NOMO-1 treated with DMSO at 0.1 percent for 48 hours (cell line): ENCODE data around the gene PF4V1.

Experiments used
- DNase-seq: peaks from one replicate; lab custom pipeline; 2025; ENCODE audit not compliant: unreplicated experiment; lab: John Stamatoyannopoulos, UW

The PF4V1 gene, protein sequence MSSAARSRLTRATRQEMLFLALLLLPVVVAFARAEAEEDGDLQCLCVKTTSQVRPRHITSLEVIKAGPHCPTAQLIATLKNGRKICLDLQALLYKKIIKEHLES

DNA sequence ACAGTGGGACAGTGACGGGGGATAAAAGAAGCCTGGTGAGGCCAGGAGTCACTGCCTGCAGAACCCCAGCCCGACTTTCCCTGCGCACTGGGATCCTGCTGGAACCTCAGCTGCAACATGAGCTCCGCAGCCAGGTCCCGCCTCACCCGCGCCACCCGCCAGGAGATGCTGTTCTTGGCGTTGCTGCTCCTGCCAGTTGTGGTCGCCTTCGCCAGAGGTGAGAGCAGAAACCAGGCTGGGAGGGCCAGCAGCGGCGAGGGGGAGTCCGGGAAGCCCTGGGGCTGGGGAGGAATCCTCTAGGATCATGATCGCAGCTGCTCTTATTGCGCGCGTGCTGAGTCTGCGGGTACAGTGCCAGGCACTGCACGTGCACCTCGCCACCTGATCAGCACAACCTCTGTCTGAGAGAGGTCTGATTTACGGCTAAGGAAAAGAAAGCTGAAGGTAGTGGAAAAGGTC lies at the start of gene PF4V1:
Gene PF4V1, plus strand, starts transcription at position 51 of the 459 bp plus-strand sequence. Its CDS starts 67 bp downstream, at position 118.
- DNase-seq = no peak

DNA sequence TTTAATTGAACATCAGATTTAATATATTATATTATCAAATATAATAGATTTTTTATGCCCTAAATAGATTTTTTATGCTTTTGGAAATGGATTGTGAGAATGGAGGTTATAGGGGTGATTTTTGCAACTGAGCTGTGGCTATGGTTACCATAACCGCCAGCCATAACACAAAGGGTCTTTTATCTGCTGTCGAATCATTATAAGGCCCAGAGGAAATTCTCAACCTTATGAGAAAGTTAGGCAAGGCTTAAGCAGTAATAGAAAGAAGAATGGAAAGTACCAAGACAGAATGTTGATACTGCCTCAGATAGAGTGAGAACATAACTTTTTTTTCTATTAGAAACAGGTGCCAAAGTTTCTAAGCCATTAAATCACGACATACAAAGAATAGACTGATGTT lies 42.9 kb upstream of the PF4V1 start:
- no peak for DNase-seq

DNA sequence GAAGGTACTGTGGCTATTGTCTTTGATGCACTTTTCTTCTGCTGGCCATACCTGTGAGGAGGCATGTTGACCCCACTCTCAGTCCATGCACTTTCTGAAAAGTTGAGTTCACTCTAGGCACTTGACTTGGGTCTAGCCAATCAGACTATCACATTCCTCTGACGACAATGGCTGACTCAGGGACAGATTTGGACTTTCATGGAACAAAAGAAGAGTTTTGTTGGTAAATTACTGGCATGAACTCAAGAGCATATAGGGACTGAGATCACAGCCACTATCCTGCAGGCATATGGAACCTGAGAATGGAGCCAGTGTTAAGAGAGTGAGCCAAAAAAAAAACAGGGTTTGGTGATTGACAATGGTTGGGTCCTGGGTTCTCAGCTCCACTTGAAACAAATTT lies 41.3 kb upstream of the PF4V1 start:
- DNase-seq = no peak

DNA sequence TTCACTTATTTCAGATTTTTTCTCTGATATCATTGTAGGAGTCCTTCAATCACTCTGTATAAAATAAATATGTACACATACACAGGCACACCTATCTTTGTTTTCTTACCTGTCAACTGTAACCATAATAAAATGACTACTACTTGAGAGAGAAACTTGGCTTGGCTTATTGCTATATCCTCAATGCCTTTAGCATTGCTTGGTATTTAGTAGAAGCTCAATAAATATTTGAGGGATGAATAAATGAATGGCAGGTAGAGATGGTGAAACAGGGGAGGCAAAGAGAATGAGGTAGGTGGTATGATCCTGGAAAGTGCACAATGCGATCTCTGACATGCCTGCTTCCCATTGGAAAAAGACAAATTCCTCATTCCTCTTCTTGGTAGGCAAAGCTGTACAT lies 38.4 kb upstream of the PF4V1 start:
- DNase-seq = no peak

DNA sequence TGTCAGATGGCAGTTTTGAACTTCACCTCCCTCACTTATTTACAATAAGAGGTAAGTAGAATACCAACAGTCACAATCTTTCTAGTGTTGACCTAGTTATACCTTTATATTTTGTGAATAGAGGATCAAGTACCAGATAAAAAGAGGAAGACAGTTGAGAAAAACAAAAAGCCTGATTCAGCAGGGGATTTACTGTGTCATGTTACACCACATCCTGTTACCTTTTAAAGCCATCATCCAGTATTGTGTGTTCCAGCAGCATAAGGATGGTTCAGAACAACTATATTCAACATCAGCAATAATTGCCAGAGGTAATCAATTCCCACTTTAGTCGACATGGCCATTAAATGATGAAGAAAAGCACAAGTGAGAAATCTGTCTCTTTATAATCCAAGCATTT lies 38.0 kb upstream of the PF4V1 start:
- DNase-seq = peak; percentile 68

DNA sequence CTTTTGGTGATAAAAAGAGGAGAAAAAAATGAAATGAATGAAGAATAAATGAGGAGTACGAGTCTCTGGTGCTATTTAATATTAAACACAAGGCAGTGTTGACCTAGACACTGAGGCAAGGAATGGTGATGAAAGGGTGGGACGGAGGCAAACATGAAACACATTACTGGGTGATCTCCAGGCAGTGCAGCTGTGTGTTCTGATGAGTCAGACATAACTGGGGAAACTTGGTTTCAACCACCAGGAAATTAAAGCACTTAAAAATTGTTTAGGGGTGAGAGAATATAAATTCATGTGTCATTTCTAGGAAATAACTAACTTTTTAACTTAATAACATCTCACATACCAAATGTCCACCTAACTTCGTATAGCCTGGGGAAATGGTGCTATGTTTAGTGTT lies 36.3 kb upstream of the PF4V1 start:
- no peak for DNase-seq

DNA sequence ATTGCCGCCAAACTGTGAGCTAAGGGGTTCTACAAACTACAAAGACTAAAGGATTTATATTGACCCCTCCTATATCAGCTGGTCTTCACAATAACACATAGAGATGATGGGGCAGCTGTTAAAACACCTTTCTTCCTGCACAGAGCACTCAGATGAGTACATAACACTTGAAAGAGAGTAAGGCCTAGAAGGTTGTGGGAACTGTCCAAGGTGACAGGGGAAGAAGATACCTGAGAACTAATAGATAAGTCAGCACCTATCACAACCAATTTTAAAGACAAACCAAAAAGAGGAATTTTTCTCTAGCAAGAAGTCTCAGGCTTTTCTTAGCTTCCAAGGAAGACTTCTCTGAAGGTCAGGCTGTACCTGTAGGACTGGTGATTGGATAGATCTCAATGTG lies 35.8 kb upstream of the PF4V1 start:
- DNase-seq = no peak

DNA sequence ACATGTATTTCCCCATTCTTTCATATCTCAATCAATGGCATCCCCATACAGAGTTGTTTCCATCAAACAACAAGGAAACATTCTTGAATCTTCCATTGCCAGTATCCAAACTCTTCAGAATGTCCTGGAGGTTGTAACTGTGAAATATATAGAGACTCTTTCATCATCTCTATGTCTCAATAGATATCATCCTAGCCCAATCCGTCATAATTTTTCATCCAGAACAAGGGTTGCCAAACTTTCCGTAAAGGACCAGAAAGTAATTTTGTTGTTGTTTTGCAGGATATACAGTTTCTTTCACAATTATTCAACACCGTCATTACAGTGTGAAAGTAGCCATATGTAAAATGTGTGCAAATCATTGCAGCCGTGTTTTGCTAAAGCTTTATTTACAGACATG lies 31.8 kb upstream of the PF4V1 start:
- peak; percentile 23 for DNase-seq

DNA sequence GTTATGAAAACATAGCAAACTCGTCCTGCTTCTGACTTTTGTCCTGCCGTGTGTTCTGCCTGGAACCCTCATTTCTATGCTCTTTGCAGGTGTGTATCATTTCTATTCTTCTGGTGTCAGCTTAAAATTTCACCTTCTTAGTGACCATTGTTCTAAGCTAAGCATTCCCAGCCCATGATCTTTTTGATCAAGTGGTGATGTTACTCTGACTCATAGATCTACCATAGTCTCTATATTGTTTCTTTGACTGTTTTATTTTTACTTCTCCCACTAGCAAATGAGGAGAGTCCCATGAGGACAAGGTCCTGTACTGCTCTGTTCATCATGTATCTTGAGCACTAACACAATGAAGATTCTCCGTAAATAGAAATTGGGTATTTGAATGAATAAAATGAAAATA lies 30.7 kb upstream of the PF4V1 start:
- no peak for DNase-seq

DNA sequence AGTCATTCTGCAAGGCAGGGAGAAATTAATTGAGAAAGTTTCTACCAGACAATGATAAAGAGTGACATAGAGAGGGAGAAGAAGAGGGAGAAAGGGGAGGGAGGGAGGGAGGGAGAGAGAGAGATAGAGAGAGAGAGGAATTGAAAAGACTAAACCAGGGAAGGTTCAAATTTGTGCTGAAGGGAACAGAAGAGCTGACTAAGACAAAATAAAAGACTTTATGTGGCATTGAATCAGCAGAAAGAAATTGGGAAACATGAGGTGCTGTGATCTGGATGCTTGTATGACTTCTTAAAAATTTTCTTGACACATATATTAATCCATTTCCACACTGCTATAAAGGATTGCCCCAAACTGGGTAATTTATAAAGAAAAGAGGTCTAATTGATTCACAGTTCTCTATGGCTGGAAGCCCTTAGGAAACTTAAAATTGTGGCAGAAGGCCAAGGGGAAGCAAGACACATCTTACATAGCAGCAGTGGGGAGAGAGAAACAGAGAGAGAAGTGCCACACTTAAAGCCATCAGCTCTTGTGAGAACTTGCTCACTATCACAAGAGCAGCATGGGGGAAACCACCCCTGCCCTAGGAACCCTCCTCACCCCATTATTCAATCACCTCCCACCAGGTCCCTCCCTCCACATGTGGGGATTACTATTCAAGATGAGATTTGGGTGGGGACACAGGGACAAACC lies 30.1 kb upstream of the PF4V1 start:
- no peak for DNase-seq

DNA sequence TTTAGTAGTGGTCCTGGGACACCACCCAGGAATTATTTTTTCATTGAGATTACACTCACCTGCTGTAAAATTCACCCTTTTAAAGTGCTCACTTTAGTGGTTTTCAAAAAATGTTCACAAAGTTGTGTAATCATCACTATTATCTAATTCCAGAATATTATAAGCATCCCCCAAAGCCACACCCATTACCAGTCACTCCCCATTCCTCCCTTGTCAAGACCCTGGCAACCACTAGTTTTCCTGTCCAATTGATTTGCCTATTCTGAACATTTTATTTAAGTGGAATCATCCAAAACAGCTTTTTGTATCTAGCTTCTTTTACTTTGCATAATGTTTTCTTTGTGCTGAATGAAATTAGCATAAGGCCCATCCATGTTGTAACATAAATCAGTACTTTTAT lies 29.3 kb upstream of the PF4V1 start:
- no peak for DNase-seq

DNA sequence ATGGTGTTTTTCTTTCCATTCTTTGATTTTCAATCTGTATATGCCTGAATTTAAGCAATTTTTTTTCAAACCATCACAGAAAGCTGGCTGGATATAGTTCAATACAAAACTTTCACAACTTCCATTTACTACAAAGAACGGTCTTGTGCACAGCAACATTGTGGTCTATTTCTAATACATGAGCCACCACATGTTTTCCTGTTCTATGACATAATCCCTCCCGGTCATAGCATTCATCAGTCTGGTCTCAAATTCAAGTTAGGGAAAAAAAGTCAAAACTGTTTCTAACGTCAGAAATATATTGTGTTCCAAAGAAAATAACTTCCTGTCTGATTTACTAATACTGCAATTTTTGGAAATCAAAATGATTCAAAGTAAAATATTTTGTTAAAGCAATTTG lies 24.1 kb upstream of the PF4V1 start:
- DNase-seq = peak; percentile 59

DNA sequence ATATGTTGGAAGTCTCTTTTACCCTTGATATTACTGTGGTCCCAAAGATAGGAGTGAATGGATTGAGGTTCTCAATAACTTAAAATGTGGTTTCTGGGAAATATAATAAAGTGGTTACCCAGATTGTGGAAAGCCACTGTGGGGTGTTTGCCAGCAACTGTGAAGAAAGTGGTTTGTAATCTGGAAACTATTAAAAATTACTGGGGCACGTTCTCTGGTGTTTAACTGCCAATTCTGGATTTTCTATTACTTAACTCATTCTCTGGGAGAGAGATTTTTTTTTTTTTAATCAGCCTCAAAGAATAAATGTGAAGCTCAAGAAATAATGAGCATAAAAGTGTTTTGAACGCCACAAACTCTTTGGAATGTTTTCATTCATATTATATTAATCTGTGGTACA lies 21.5 kb upstream of the PF4V1 start:
- DNase-seq = no peak

DNA sequence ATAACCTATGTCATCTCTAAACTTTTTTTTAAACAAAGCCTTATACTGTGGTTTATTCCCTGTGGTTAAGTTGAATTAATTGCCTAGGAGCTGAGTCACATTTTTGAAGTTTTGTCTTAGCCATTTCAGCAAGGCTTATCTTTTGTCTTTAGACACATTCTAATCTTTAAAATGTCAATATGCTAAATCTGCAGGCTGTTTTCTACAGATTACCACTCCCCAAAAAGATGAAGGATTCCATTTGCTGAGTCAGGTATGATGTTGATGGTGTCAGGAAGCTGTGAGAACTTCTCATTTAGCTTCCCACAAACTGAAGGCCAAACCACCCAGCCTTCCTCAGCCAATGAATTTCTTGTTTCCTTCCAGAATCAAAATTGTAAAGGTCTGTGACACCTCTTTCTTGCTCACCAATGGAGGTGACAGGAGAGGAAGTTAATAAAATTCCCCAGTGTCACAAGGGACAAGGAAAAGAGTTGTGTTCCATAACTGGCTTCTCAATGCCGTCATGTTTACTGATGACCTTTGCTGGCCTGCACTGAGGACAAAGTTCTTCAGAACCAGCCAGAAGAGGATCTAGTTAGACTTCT lies 20.4 kb upstream of the PF4V1 start:
- peak; percentile 12 for DNase-seq

DNA sequence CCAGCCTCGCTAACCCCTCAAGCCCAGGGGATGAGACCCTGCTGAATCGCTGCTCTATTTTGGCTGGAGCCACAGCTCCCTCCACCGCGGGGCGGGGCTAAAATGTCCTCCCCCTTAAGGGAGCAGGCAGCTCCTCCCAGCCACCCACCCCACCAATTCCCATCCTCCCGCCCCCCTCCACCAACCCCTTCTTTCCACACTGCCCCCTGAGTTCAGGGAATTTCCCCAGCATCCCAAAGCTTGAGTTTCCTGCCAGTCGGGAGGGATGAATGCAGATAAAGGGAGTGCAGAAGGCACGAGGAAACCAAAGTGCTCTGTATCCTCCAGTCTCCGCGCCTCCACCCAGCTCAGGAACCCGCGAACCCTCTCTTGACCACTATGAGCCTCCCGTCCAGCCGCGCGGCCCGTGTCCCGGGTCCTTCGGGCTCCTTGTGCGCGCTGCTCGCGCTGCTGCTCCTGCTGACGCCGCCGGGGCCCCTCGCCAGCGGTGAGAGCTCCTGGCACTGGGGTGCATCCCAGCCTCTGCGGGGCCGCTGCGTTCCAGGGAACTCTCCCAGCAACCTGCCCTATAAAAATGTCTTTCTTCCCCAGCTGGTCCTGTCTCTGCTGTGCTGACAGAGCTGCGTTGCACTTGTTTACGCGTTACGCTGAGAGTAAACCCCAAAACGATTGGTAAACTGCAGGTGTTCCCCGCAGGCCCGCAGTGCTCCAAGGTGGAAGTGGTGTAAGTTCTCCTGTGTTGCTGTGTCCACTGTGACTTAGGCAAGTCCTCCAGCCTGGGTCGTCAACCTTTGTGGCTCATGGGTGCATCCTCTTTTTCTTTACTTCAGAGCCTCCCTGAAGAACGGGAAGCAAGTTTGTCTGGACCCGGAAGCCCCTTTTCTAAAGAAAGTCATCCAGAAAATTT lies 16.5 kb upstream of the PF4V1 start, which contains the start of gene CXCL6:
Gene CXCL6, plus strand, starts transcription at position 306 of the 907 bp plus-strand sequence. Its CDS starts 73 bp downstream, at position 379.
- peak; percentile 37 for DNase-seq

DNA sequence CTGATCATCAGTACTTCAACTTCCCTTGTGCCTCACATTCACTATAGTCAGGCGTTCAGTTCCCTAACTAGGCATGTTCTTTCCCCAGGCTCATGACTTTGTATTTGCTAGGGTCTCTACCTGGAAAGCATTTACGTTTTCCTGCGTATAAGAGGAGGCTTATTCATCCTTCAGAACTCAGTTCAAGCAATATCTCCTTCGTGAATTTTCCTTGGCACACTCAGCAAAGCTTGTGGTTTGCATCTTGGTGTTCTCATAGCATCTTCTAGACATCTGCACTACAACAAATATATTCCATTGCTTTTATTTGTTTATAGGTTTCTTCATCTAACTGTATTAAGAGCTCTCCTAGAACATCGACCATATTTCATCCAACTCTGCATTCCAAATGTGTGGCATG lies 14.0 kb upstream of the PF4V1 start:
- no peak for DNase-seq

DNA sequence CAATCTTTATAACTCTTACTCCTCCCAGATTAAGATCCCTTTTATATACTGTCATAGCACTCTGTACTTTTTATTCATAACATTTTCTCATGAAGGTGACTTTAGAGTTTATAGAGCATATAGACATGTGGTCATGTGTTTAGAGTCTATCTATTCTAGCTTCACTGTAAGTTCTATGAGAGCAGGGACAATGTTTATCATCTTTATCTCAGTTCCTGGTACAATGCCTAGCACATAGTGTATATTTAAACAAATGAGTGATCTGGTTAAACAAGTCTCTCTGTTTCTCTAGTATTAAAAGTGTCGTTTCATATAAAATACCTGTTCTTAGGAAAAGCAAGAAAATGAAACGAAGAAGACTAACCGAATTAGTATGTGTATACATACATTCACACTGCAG lies 13.4 kb upstream of the PF4V1 start:
- no peak for DNase-seq

DNA sequence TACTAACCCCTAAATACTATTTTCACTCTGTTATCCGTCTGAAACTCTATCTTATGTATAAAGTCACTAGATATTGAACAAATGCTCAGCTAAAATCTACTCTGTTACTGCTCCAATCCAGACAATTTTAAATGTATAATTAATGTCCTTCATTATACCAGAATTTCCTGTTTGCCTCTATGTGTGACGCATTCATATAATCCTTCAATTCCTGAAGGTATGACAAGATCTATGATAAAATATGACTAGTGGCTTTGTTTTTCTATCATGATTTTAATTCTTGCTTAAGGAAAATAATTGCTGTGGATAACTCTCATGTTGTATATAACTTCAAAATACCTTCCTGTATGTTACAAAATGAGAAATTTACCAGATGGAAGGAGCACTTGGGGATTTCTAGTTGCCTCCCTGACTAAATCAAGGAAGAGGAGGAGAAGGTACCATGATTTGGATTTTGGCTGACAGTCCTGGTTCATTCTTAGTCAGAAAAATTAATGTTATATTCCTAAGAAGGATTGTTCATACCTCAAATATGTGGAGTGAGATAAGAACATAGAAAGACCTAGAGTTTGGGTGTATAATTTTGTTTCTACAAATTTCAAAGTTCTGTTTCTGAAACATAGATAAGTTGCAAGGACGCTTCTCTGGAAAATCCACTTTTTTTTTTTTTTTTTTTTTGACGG lies 11.7 kb upstream of the PF4V1 start:
- DNase-seq = no peak

DNA sequence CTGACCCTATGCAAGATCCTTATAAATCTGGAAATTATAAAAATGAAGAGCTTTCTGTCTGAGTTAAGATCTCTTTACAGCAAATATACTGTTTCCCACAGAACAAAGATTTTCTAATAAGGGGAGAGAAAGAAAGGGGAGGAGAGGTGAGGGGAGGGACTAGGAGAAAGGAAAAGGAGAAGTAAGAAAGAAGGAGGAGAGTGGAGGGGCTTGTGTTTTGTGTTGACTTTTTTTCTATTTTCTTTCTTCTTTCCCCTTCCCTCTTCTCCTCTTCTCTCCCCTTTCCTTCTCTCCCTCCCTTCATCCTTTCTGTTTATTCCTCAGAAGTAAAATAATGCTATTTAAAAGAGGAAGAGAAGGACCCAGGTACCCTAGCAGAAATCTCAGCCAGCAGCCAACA lies 10.4 kb upstream of the PF4V1 start:
- DNase-seq = no peak

DNA sequence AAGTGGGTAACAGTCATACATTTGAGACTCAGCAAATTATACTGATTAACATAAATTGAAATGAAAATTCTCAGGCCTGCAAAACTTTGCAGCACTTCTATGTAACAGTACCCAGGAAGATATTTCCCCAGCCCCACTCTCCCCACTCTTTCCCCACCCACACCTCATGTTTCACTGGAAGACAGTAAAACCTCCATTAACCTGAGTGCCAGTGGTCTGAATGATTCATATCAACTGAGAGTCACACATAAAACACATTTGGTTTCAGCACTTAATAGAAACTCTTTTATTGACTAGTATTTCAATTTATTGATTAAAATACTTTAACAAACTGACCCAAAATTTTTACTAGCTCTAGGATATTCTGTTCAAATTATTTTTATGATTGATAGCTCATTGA lies 9.7 kb upstream of the PF4V1 start:
- DNase-seq = no peak

DNA sequence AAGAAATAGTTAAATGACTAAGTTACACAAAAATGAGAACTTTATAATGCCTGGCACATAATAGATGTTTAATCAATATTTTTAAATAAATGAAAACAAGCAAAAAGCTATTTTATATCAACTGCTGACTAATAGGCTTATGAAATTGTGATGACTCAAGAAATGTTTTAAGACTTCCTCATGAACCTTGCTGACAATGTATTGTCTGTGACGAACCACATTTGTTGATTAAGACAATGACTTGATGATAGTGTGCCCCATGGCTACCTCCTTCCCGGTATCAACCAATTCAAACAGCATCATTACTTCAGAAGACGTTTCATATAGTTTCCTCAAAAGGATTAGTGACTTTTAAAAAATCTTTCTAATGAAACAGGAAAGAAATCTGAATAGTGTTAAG lies 8.8 kb upstream of the PF4V1 start:
- DNase-seq = peak; percentile 72
